Measurements from ENCODE around the gene FAM228B.

FAM228B gene

DNA sequence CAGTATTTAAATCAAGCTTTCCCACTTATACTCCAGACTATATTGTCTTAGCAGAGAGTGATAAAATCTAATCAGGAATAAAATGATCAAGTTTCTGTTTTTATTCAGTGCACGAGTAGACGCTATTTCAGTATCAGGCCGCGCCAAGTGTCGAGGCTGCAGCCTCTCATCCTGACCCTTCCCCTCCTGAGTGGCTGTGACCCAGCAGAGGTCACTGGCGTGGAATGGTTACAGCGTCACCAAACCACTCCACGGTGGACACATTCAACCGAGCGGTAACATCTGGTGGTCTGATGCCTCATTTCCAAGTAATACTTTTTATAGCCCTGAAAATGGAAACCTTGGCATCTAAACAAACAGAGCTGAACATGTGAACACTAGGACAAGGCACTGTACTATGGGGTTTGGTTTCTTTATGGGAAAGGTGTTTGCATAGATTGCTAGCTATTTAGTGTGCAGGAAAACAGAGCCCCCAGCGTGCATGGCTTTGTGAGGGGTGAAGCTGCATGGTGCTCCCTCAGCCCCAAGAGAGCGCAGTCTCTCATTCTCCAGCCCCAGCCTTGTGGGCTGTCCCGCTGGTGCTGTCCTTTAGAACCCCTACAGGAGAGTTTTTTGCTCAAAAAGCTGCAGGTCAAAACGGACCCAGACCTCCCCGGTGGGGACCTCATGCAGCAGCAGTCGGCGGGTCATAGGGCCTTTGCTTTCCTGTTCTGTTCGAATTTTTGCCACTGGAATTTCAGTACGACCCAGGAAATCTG is 79.9 kb downstream of the FAM228B start:
- Histone ChIP-seq H3K27ac (ENCODE audit: low read length) (peak overlapping the region; percentile 1), H3K4me3 (ENCODE audit: low read length in 2 of 2) (no peak overlapping the region), H3K27me3 (ENCODE audit: control insufficient read depth in 1 of 2, insufficient read depth in 2 of 2, low read length in 2 of 2) (no peaks in the 10 kb centered on the region), H3K9ac (ENCODE audit: low read length in 2 of 2) (no peak overlapping the region), H3K9me3 (ENCODE audit: control insufficient read depth in 2 of 2, low read length in 2 of 2) (no peaks in the 10 kb centered on the region), H3K4me1 (ENCODE audit: control insufficient read depth, insufficient read depth, low read length) (no peaks in the 10 kb centered on the region), H3K36me3 (ENCODE audit: control insufficient read depth in 2 of 2, insufficient read depth in 2 of 2, low read length in 2 of 2) (peaks cover 26 to 37% of the 10 kb centered on the region in 2 donors)

DNA sequence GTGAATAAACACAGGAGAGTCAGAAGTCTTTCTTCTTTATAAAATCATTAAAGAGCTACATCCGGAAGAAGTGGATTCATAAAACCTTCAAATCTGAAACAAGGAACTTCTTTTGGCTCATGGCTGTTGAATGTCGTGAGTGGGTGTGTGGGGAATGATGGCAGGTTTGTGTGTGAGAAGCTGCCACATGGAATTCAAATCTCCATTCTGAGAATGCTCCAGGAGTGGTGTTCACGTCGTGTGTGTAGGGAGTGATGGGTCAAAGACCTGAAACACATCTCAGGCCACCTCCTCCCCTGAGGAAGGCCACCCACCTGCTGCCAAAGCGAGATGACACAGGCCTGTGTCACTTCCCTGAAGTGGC is 80.5 kb downstream of the FAM228B start:
- Histone ChIP-seq H3K4me3 (ENCODE audit: low read length in 2 of 2) (no peak overlapping the region), H3K4me1 (ENCODE audit: control insufficient read depth, insufficient read depth, low read length) (no peaks in the 10 kb centered on the region), H3K9ac (ENCODE audit: low read length in 2 of 2) (no peak overlapping the region), H3K27ac (ENCODE audit: low read length) (peak overlapping the region; percentile 1), H3K9me3 (ENCODE audit: control insufficient read depth in 2 of 2, low read length in 2 of 2) (no peaks in the 10 kb centered on the region), H3K36me3 (ENCODE audit: control insufficient read depth in 2 of 2, insufficient read depth in 2 of 2, low read length in 2 of 2) (peaks cover 30 to 41% of the 10 kb centered on the region in 2 donors), H3K27me3 (ENCODE audit: control insufficient read depth in 1 of 2, insufficient read depth in 2 of 2, low read length in 2 of 2) (no peaks in the 10 kb centered on the region)

DNA sequence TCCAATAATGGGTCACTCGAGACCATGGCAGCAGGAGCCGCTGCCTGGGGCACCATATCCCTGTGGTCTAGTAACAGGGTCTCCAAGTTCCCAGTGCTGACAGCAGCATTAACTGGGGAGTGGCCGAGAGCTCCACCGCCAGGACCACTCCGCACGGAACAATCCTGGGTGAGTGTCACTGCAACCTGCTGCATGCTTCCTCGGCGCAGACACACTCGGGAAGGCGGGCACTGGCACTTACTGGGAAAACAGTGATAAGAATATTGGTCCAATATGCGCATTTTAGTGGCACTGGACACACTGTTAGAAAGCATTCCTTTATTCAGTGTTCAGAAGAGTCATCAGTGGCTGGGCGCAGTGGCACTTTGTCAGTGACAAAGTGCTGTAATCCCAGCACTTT is 81.2 kb downstream of the FAM228B start:
- Histone ChIP-seq H3K27me3 (ENCODE audit: control insufficient read depth in 1 of 2, insufficient read depth in 2 of 2, low read length in 2 of 2) (no peaks in the 10 kb centered on the region), H3K9me3 (ENCODE audit: control insufficient read depth in 2 of 2, low read length in 2 of 2) (no peaks in the 10 kb centered on the region), H3K4me3 (ENCODE audit: low read length in 2 of 2) (no peak overlapping the region), H3K9ac (ENCODE audit: low read length in 2 of 2) (no peak overlapping the region), H3K36me3 (ENCODE audit: control insufficient read depth in 2 of 2, insufficient read depth in 2 of 2, low read length in 2 of 2) (peaks cover 38 to 49% of the 10 kb centered on the region in 2 donors), H3K27ac (ENCODE audit: low read length) (no peak overlapping the region), H3K4me1 (ENCODE audit: control insufficient read depth, insufficient read depth, low read length) (no peaks in the 10 kb centered on the region)

DNA sequence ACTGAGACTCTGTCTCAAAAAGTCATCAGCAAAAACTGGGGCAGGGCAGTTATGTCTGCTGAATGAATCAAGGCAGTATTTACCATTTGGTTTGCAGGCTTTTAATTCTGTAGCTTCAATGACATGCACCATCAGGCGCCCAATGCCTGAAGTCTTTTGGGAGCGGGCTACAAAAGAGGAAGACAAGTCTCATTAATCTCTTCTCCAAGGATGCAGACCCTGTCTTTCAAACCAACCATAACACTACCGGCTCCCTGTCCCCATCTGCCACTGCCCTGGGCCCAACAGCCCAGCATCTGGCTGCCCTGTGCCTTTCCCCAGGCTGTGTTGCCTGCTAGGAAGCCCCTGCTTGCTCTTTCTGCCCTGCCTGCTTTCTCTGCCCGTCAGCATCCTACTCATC is 81.9 kb downstream of the FAM228B start:
- Histone ChIP-seq H3K9me3 (ENCODE audit: control insufficient read depth in 2 of 2, low read length in 2 of 2) (no peaks in the 10 kb centered on the region), H3K9ac (ENCODE audit: low read length in 2 of 2) (no peak overlapping the region), H3K27ac (ENCODE audit: low read length) (no peak overlapping the region), H3K4me1 (ENCODE audit: control insufficient read depth, insufficient read depth, low read length) (no peaks in the 10 kb centered on the region), H3K27me3 (ENCODE audit: control insufficient read depth in 1 of 2, insufficient read depth in 2 of 2, low read length in 2 of 2) (no peaks in the 10 kb centered on the region), H3K4me3 (ENCODE audit: low read length in 2 of 2) (no peak overlapping the region), H3K36me3 (ENCODE audit: control insufficient read depth in 2 of 2, insufficient read depth in 2 of 2, low read length in 2 of 2) (peaks cover 43 to 55% of the 10 kb centered on the region in 2 donors)

DNA sequence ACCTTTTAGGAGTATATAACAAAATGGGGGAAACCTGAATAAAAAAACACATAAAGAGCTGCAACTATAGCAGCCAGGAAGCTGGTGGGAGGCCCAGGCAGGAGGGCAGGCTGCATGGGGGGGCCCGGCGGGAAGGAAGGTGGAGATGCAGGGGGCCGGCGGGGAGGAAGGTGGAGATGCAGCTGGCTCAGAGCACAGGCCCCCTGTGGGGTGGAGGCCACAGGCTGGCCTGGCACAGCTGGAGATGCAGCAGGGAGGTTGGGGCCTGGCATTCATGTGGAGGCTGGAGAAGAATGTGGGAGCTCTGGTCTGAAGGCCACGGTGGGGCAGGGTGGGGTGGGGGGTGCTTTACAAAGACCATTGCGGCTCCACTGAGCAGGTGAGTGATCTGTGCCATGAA is 83.0 kb downstream of the FAM228B start:
- no peak overlapping the region for H3K27ac ChIP-seq (ENCODE audit: low read length)
- no peaks in the 10 kb centered on the region for H3K4me1 ChIP-seq (ENCODE audit: control insufficient read depth, insufficient read depth, low read length)
- no peaks in the 10 kb centered on the region for H3K27me3 ChIP-seq (ENCODE audit: control insufficient read depth in 1 of 2, insufficient read depth in 2 of 2, low read length in 2 of 2)
- H3K4me3 ChIP-seq (ENCODE audit: low read length in 2 of 2) = no peak overlapping the region
- H3K9me3 ChIP-seq (ENCODE audit: control insufficient read depth in 2 of 2, low read length in 2 of 2) = no peaks in the 10 kb centered on the region
- peaks cover 48 to 63% of the 10 kb centered on the region in 2 donors for H3K36me3 ChIP-seq (ENCODE audit: control insufficient read depth in 2 of 2, insufficient read depth in 2 of 2, low read length in 2 of 2)
- H3K9ac ChIP-seq (ENCODE audit: low read length in 2 of 2) = no peak overlapping the region

DNA sequence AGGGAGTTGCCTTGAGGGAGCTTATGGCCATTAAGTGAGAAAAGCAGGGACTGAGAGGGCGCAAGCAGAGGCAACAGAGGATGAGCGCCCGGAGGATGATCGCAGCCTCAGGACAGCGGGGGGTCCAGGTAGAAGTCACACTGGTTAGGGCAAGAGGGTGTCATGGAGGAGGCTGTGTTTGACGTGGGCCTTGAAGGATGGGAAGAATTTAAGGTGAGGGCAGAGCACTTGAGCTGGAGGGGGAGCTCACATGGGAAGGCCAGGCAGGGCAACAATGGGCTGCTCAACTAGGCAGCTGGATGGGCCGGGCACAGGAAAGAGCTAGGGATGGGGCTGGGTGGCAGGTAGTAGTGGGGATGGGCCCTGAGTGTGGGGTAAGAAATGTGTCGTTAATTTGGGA is 83.4 kb downstream of the FAM228B start:
- Histone ChIP-seq H3K4me3 (ENCODE audit: low read length in 2 of 2) (no peak overlapping the region), H3K4me1 (ENCODE audit: control insufficient read depth, insufficient read depth, low read length) (no peaks in the 10 kb centered on the region), H3K27ac (ENCODE audit: low read length) (no peak overlapping the region), H3K36me3 (ENCODE audit: control insufficient read depth in 2 of 2, insufficient read depth in 2 of 2, low read length in 2 of 2) (peaks cover 51 to 64% of the 10 kb centered on the region in 2 donors), H3K9ac (ENCODE audit: low read length in 2 of 2) (no peak overlapping the region), H3K9me3 (ENCODE audit: control insufficient read depth in 2 of 2, low read length in 2 of 2) (no peaks in the 10 kb centered on the region), H3K27me3 (ENCODE audit: control insufficient read depth in 1 of 2, insufficient read depth in 2 of 2, low read length in 2 of 2) (no peaks in the 10 kb centered on the region)

DNA sequence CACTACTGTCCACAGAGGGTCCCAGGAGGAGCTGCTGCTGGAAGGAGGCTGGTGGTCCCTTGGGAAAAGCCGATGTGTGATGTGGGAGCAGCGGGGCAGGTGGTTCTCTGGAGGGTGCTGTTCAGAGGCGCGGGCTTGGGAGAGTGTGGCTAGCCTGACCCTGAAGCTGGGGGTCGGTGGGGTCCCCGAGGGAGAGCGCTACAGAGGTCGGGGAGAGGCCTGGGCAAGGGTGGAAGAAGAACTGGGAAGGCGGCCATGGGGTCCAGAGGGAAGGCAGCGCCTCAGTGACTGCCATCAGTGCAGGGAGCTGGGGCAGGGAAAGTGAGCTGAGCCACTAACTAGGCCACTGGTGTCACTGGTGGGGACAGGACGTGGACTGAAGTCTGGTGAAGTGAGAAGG is 84.1 kb downstream of the FAM228B start:
- H3K9me3 ChIP-seq (ENCODE audit: control insufficient read depth in 2 of 2, low read length in 2 of 2) = no peaks in the 10 kb centered on the region
- H3K27me3 ChIP-seq (ENCODE audit: control insufficient read depth in 1 of 2, insufficient read depth in 2 of 2, low read length in 2 of 2) = no peaks in the 10 kb centered on the region
- H3K27ac ChIP-seq (ENCODE audit: low read length) = no peak overlapping the region
- H3K9ac ChIP-seq (ENCODE audit: low read length in 2 of 2) = no peak overlapping the region
- no peak overlapping the region for H3K4me3 ChIP-seq (ENCODE audit: low read length in 2 of 2)
- H3K36me3 ChIP-seq (ENCODE audit: control insufficient read depth in 2 of 2, insufficient read depth in 2 of 2, low read length in 2 of 2) = peaks cover 58 to 70% of the 10 kb centered on the region in 2 donors
- no peaks in the 10 kb centered on the region for H3K4me1 ChIP-seq (ENCODE audit: control insufficient read depth, insufficient read depth, low read length)

DNA sequence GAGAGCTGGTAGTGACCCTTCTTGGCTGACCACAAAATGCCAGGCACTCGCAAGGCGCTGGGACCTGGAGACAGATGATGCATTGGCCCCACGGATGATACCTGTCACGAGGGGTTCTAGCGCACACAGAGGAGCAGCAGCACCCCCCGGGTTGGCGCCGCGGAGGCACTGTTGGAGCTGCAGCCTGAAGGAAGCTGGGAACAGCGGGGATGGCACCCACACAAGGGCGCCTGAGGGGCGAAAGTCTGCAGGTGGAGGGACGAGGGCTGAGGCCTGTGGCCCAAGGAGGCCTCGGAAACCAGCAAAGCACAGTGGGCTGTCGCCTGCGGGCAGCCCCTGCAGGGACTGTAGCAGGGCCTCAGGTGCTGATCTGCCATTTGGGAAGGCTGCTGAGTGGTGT is 85.2 kb downstream of the FAM228B start:
- Histone ChIP-seq H3K36me3 (ENCODE audit: control insufficient read depth in 2 of 2, insufficient read depth in 2 of 2, low read length in 2 of 2) (peaks cover 60 to 69% of the 10 kb centered on the region in 2 donors), H3K27me3 (ENCODE audit: control insufficient read depth in 1 of 2, insufficient read depth in 2 of 2, low read length in 2 of 2) (no peaks in the 10 kb centered on the region), H3K27ac (ENCODE audit: low read length) (no peak overlapping the region), H3K9me3 (ENCODE audit: control insufficient read depth in 2 of 2, low read length in 2 of 2) (no peaks in the 10 kb centered on the region), H3K4me1 (ENCODE audit: control insufficient read depth, insufficient read depth, low read length) (no peaks in the 10 kb centered on the region), H3K4me3 (ENCODE audit: low read length in 2 of 2) (no peak overlapping the region), H3K9ac (ENCODE audit: low read length in 2 of 2) (no peak overlapping the region)

DNA sequence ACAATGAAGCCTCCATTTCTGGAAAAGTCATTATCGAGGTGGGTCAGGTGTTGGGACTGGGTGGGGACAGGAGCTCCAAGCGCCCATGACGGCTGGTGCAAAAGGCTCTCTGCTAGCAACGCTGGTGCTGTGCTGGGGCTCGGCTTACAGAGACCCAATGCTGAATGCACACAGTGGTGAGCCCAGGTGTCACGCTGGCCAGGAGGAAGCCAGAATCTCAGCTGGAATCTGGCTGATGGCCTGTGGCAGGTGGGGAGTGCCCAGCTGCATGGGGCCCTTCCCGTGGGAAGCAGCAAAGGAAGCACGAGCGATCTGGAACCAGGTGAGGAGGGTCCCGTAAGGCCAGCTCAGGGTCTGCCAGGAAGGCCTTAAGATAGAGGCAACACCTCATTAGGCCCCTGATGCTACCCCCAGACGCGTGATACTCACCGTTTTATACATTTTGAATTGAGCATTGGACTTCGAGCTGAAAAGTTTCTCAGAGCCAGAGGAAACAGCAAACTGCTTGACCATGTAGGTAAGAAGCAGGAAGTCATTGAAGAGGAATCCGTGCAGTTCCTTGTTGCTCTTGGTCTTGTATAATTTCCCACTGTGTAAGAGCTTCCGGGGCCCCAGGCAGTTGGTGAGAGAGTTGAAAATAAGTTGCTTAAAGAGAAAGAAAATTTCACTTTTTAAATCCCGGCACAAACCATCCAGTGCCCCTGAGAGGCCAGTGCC is 86.3 kb downstream of the FAM228B start:
- Histone ChIP-seq H3K36me3 (ENCODE audit: control insufficient read depth in 2 of 2, insufficient read depth in 2 of 2, low read length in 2 of 2) (peaks cover 51 to 62% of the 10 kb centered on the region in 2 donors), H3K27ac (ENCODE audit: low read length) (no peak overlapping the region)

DNA sequence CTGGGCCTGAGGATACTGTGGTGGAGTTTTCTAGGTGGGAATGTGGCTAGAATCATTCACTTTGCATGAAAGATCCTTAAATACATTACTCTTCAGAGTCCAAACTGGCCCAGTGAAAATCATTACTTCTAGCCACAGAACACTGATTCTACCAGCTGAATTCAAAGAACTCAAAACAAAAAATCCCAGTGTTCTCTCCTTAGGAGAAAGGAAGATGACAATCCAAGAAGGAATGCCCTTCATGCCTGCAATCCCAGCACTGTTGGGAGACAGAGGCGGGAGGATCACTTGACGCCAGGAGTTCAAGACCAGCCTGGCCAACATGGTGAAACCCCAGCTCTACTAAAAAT is 86.8 kb downstream of the FAM228B start:
- peaks cover 48 to 61% of the 10 kb centered on the region in 2 donors for H3K36me3 ChIP-seq (ENCODE audit: control insufficient read depth in 2 of 2, insufficient read depth in 2 of 2, low read length in 2 of 2)
- no peaks in the 10 kb centered on the region for H3K9me3 ChIP-seq (ENCODE audit: control insufficient read depth in 2 of 2, low read length in 2 of 2)
- no peaks in the 10 kb centered on the region for H3K27me3 ChIP-seq (ENCODE audit: control insufficient read depth in 1 of 2, insufficient read depth in 2 of 2, low read length in 2 of 2)
- H3K9ac ChIP-seq (ENCODE audit: low read length in 2 of 2) = no peak overlapping the region
- H3K27ac ChIP-seq (ENCODE audit: low read length) = no peak overlapping the region
- H3K4me1 ChIP-seq (ENCODE audit: control insufficient read depth, insufficient read depth, low read length) = no peaks in the 10 kb centered on the region
- H3K4me3 ChIP-seq (ENCODE audit: low read length in 2 of 2) = no peak overlapping the region

More for the DNA sequence above, 86.3 kb downstream of the FAM228B start:
- no peak overlapping the region for H3K9ac ChIP-seq (ENCODE audit: low read length in 2 of 2)
- H3K9me3 ChIP-seq (ENCODE audit: control insufficient read depth in 2 of 2, low read length in 2 of 2) = no peaks in the 10 kb centered on the region
- H3K4me3 ChIP-seq (ENCODE audit: low read length in 2 of 2) = no peak overlapping the region
- H3K4me1 ChIP-seq (ENCODE audit: control insufficient read depth, insufficient read depth, low read length) = no peaks in the 10 kb centered on the region
- no peaks in the 10 kb centered on the region for H3K27me3 ChIP-seq (ENCODE audit: control insufficient read depth in 1 of 2, insufficient read depth in 2 of 2, low read length in 2 of 2)

DNA sequence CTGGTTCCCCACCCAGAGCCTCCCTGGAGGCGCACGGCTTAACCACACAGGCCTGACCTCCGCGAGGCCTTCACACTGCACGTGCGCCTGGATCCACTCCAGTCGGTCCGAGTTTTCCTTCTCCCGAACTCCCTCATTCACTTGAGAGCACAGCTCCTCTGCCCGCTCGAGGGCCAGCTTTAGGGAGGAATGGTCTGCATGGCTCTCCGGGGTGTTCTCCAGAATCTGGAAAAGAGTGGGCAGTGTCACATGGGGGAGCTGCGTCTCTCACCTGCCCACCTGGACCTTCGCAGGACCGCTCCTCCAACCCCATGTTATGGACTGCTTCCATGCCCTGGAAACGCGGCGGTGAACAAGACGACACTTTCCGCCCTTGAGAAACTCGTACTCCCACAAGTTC is 87.5 kb downstream of the FAM228B start:
- Histone ChIP-seq H3K4me1 (ENCODE audit: control insufficient read depth, insufficient read depth, low read length) (no peaks in the 10 kb centered on the region), H3K27me3 (ENCODE audit: control insufficient read depth in 1 of 2, insufficient read depth in 2 of 2, low read length in 2 of 2) (no peaks in the 10 kb centered on the region), H3K4me3 (ENCODE audit: low read length in 2 of 2) (no peak overlapping the region), H3K27ac (ENCODE audit: low read length) (no peak overlapping the region), H3K36me3 (ENCODE audit: control insufficient read depth in 2 of 2, insufficient read depth in 2 of 2, low read length in 2 of 2) (peaks cover 45 to 62% of the 10 kb centered on the region in 2 donors), H3K9ac (ENCODE audit: low read length in 2 of 2) (no peak overlapping the region), H3K9me3 (ENCODE audit: control insufficient read depth in 2 of 2, low read length in 2 of 2) (no peaks in the 10 kb centered on the region)
